Breast epithelium (tissue), 4 donors: ENCODE data around the gene CPXM2. TPM values are rescaled to one million over a fixed set of nuclear protein-coding genes. Genes with fewer than 3 reads are reported as not detected.
A peak's percentile ranks its signal among the peaks of the same experiment; 100 is the strongest.

Source experiments
- DNase-seq, 2 donors: peaks; one replicate each; pipeline ENCODE4 v3.0.0-alpha.2; 2019; ENCODE audit warnings: low spot score in 2 of 2
- H3K27ac ChIP-seq, 2 donors: fragments of 200-600 bp; sonication (generic) in 1 of 2; one replicate each; pipeline ENCODE4 v1.5.1; 2016 to 2019; ENCODE audit warnings: mild to moderate bottlenecking in 1 of 2
- H3K27me3 ChIP-seq, 2 donors: fragments of 200-600 bp; sonication (generic) in 1 of 2; one replicate each; pipeline versions ENCODE4 v1.5.1 to v1.6.0; 2017 to 2019; ENCODE audit warnings: control low read depth in 1 of 2, mild to moderate bottlenecking in 1 of 2
- H3K36me3 ChIP-seq: fragments of 200-600 bp; one replicate; pipeline ENCODE4 v1.5.1; 2019
- H3K4me1 ChIP-seq, 2 donors: fragments of 200-600 bp; sonication (generic); one replicate each; pipeline ENCODE4 v1.5.1; 2016 to 2019; ENCODE audit warnings: control low read depth in 1 of 2
- H3K4me3 ChIP-seq, 3 donors: fragments of 200-600 bp; sonication (generic); 1 replicate in 2 of 3; 2 replicates in 1 of 3; pipeline ENCODE4 v1.5.1; 2016 to 2019; ENCODE audit warnings: mild to moderate bottlenecking in 3 of 3, moderate library complexity in 2 of 3
- H3K9me3 ChIP-seq, 2 donors: fragments of 200-600 bp; sonication (generic) in 1 of 2; one replicate each; pipeline ENCODE4 v1.5.1; 2016 to 2019; ENCODE audit warnings: control low read depth in 1 of 2
- POLR2A ChIP-seq: fragments of 450-650 bp; IDR thresholded peaks from one replicate; pipeline ENCODE4 v1.6.1; 2016; ENCODE audit warnings: antibody characterized with exemption, mild to moderate bottlenecking, moderate library complexity
- POLR2AphosphoS5 ChIP-seq, 3 donors: sonication (generic); formaldehyde crosslinking; IDR thresholded peaks; one replicate each; pipeline ENCODE4 v1.6.1; 2017; ENCODE audit warnings: antibody characterized with exemption in 3 of 3
- intact Hi-C: fragments of 100-400 bp; cut with DNase I; formaldehyde crosslinking; loops from one replicate; pipeline ENCODE4 v1.15.1; 2023; ENCODE audit warnings: low total_unique reads
- total RNA-seq, 3 donors: library from RNA; depleted of rRNA; stranded (reverse); fragments of >200 nt; gene quantifications; one replicate each; pipeline ENCODE4 v1.1.0, GENCODE V29; 2016
- TF ChIP-seq, protein P1 (sequence below), 3 donors: fragments of 450-650 bp; IDR thresholded peaks; one replicate each; pipeline ENCODE4 v1.5.1; 2016 to 2017; ENCODE audit warnings: antibody characterized with exemption in 3 of 3, mild to moderate bottlenecking in 3 of 3, moderate library complexity in 3 of 3

The CPXM2 gene
- total RNA-seq, 3 donors from 2014 or later = 5.3 to 16.7 (median 7.2) TPM

DNA sequence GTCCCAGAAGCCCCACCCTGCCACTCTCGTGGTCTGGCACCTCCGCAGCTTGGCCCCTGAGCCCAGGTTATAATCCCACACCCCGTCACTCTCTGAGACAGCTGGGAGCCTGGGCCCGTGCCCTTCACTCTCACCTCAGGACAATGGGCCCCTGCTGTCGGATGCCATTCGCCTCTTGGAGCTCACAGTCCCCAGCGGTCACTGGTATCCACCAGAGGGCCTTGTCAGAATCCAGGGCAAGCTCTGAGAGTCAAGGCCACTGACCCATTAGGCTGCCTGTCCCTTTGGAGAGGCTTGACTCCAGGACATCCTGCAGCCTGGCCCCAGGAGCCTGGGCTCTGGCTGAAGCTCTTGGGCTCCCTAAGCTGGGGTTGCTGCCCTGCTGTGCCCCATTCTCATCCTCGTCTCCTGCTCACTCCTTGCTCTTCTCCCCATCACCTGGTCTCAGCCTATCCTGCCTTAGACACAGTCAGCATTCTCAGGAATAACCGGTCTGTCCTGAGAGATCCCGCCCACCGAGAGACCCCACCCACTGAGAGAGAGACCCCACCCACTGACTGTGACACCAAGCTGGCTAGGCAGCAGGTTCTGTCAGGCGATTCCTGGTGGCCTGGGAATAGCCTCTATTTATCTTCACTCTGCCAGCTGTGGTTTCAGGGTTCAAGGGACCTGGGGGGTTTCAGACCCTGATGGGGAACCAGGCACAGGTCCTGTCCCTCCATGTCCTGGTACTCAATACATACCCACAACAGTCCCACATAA is 27.7 kb downstream of the CPXM2 start:
- no peak overlapping the region for H3K4me3 ChIP-seq
- peaks cover 0 to 5% of the 10 kb centered on the region in 2 donors for H3K4me1 ChIP-seq
- intact Hi-C loops = no loop called here
- no peak overlapping the region for H3K27ac ChIP-seq
- no peaks in the 10 kb centered on the region for H3K9me3 ChIP-seq
- H3K36me3 ChIP-seq = no peaks in the 10 kb centered on the region
- no peaks in the 10 kb centered on the region for H3K27me3 ChIP-seq
- TF ChIP-seq POLR2A = no peak
- TF ChIP-seq, protein P1, sequence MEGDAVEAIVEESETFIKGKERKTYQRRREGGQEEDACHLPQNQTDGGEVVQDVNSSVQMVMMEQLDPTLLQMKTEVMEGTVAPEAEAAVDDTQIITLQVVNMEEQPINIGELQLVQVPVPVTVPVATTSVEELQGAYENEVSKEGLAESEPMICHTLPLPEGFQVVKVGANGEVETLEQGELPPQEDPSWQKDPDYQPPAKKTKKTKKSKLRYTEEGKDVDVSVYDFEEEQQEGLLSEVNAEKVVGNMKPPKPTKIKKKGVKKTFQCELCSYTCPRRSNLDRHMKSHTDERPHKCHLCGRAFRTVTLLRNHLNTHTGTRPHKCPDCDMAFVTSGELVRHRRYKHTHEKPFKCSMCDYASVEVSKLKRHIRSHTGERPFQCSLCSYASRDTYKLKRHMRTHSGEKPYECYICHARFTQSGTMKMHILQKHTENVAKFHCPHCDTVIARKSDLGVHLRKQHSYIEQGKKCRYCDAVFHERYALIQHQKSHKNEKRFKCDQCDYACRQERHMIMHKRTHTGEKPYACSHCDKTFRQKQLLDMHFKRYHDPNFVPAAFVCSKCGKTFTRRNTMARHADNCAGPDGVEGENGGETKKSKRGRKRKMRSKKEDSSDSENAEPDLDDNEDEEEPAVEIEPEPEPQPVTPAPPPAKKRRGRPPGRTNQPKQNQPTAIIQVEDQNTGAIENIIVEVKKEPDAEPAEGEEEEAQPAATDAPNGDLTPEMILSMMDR (IDR thresholded peaks at IDR 0.05) = no peak
- TF ChIP-seq POLR2AphosphoS5 (IDR thresholded peaks at IDR 0.05) = no peak
- DNase-seq = no peak

DNA sequence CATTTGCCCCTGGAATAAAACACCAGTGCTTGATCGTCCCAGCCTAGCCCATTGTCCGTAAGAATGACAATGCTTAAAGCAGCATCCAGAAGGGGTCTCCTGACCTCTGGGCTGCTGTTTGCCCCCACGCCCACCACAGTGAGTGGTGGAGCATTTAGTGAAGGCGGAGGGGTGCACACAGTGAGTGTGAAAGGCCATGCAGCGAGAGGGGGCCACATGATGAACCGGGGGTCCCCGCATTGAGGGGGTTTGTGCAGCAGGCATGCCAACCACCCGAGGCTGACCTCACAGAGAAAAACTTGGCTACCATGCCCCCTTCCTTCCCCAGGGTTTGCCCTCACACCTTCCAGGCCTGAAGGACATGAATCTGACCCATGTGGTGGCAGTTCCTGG is 28.4 kb downstream of the CPXM2 start:
- peak overlapping the region in 1 of 2 donors; percentile 43 for H3K27ac ChIP-seq
- intact Hi-C loops = no loop called here

DNA sequence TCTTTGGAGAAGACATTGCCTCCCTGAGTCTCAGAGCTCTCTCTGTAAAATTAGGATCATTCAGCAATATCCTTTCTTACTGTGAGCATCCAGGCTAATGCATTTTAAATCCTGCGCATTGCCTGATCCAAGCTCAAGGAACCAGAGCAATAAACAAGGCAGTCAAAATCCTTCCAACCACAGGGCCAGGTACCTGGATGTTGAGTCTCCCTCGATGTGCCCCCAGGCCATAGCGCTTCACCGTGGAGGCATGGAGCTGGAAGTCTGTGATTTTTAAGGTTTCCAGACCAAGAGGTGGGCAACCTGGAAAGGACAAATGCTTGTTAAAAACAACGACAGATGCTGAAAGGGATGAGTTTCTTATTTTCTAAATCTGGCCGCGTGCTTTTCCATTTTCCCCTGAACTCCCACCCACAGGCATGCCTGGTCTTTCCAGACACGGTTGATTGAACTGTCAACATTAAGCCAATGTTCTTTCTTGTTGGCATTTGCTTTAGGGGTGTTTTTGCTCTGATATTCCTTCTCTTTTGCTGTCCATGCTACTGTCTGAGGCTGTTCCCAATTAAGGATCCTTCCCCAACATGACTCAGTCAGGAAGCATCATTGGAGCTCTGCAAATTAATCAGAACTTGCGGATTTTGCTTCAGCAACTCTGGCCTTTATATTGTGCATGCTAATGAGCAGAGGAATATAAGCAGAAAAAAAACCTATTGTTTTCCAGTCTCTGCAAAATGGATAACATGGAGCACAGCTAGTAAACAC is 29.0 kb downstream of the CPXM2 start:
- H3K4me3 ChIP-seq = no peak overlapping the region
- TF ChIP-seq, protein P1 (IDR thresholded peaks at IDR 0.05) = no peak
- TF ChIP-seq POLR2A = no peak
- TF ChIP-seq POLR2AphosphoS5 (IDR thresholded peaks at IDR 0.05) = no peak
- no peaks in the 10 kb centered on the region for H3K27me3 ChIP-seq
- H3K9me3 ChIP-seq = no peaks in the 10 kb centered on the region
- peaks cover 0 to 5% of the 10 kb centered on the region in 2 donors for H3K4me1 ChIP-seq
- intact Hi-C loops = no loop called here
- H3K36me3 ChIP-seq = no peaks in the 10 kb centered on the region
- DNase-seq = no peak
- H3K27ac ChIP-seq = no peak overlapping the region

More for the DNA sequence above, 28.4 kb downstream of the CPXM2 start:
- Histone ChIP-seq H3K9me3 (no peaks in the 10 kb centered on the region), H3K36me3 (no peaks in the 10 kb centered on the region), H3K4me3 (no peak overlapping the region), H3K4me1 (peaks cover 0 to 5% of the 10 kb centered on the region in 2 donors), H3K27me3 (no peaks in the 10 kb centered on the region)
- TF ChIP-seq, protein P1 (IDR thresholded peaks at IDR 0.05) = no peak
- TF ChIP-seq POLR2A = no peak
- no peak for DNase-seq

DNA sequence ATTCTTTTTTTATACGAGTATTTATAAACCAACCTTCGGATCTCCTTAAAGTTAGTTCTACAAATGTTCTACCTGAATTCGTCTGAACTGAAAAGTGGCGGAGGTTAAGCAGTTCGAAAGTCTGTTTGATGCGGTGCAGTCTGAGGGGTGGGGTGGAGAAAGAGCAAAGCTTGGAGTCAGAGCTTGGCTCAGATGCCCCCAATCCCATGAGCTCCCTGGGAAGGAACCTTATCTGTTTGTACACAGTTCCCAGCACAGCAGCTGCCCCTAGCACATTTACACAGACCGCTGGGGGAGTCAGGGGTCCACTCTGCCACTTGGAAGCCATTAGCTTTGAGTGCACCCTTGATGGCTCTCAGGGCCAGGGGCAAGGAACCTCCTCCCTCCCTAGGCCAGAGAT is 30.8 kb downstream of the CPXM2 start:
- no peak overlapping the region for H3K27ac ChIP-seq
- H3K27me3 ChIP-seq = no peaks in the 10 kb centered on the region
- no peaks in the 10 kb centered on the region for H3K9me3 ChIP-seq
- H3K4me1 ChIP-seq = peaks cover 0 to 5% of the 10 kb centered on the region in 2 donors
- intact Hi-C loops = no loop called here
- DNase-seq = no peak
- no peaks in the 10 kb centered on the region for H3K36me3 ChIP-seq
- H3K4me3 ChIP-seq = no peak overlapping the region
- TF ChIP-seq, protein P1 (IDR thresholded peaks at IDR 0.05) = no peak
- no peak for TF ChIP-seq POLR2A
- no peak for TF ChIP-seq POLR2AphosphoS5 (IDR thresholded peaks at IDR 0.05)

DNA sequence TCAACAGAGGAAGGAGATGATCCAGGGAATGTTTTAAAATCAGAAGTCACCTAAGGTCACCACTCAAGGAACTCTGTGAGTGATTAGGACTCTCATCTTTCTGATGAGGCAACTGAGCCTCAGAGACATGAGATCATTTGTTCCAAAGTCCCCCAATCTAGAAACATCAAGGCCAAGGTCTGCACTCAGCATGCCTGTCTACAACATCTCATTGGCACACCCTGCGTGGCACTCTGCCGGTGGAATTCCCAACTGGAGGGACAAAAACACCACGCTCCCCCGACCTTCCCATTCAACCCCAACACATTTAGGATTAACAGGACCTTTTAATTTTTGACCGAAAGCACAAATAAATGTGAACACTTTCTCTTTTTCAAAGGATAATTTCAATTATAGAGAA is 31.4 kb downstream of the CPXM2 start:
- TF ChIP-seq POLR2A = no peak
- no peak for TF ChIP-seq POLR2AphosphoS5 (IDR thresholded peaks at IDR 0.05)
- TF ChIP-seq, protein P1 (IDR thresholded peaks at IDR 0.05) = no peak
- intact Hi-C loops = no loop called here
- H3K9me3 ChIP-seq = no peaks in the 10 kb centered on the region
- H3K4me3 ChIP-seq = no peak overlapping the region
- DNase-seq = no peak
- H3K4me1 ChIP-seq = peaks cover 0 to 5% of the 10 kb centered on the region in 2 donors
- no peak overlapping the region for H3K27ac ChIP-seq
- no peaks in the 10 kb centered on the region for H3K27me3 ChIP-seq
- no peaks in the 10 kb centered on the region for H3K36me3 ChIP-seq
